ENCODE results near the gene TSPYL4.

GRCh38 chr6:116253188-116253504 lies 729 bp downstream of the TSPYL4 start:
- no peak for TF ChIP-seq FOXP2 (optimal IDR thresholded peaks at IDR 0.05; ENCODE audit: control extremely low read depth, extremely low read length, insufficient read depth)
- TF ChIP-seq POLR2AphosphoS5 (IDR thresholded peaks at IDR 0.05; ENCODE audit: borderline replicate concordance, low read depth, low read length), result no peak
- TF ChIP-seq EZH2 (IDR thresholded peaks at IDR 0.05), result no peak
